ENCODE results near the gene TMX1. TPM values are rescaled to one million over a fixed set of nuclear protein-coding genes. Genes with fewer than 3 reads are reported as not detected.

TMX1 gene
- total and polyA plus RNA-seq, 10 of the 15 experiments (the other 5 are each of a cell fraction or from before 2014, with no cell fraction given), result 29.1 to 152 (median 52.0) TPM

DNA sequence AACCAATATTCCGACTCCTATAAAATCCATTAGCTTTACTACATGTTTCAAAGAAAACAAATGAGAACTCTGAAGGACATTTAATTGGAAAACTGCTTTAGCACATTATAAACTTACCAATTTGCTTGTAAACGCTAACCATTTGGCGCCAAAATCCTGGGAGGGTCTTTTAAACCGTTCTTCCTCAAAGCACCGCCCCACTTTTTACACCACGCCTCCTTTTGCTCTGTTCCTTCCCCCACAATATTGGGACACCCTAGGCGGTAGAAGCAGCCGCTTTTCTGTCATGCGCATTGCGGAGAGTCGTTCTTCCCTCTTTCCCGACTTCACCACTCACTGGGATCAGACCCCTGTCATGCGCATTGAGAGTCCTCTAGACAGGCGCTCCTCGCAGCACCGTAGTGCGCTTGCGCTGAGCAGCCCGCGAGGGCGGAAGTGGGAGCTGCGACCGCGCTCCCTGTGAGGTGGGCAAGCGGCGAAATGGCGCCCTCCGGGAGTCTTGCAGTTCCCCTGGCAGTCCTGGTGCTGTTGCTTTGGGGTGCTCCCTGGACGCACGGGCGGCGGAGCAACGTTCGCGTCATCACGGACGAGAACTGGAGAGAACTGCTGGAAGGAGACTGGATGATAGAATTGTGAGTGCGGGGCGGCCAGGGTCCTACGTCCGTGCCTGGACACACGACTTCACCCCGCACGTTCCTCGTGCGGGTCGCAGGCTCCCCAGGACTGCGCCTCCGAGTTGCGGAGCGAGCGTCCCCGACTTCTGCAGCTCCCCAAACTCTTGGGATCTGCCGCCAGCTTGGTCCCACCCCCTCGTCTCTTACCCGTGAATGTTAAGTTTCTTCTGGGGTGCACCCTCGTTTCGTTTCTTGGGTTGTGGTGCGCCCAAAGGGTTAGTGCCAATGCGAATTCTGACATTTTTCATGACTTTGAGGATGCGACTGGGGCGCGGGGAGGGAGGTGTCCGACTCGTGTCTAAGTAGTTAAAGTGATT, at the start of gene TMX1 (continued):
- TF ChIP-seq, protein P1, sequence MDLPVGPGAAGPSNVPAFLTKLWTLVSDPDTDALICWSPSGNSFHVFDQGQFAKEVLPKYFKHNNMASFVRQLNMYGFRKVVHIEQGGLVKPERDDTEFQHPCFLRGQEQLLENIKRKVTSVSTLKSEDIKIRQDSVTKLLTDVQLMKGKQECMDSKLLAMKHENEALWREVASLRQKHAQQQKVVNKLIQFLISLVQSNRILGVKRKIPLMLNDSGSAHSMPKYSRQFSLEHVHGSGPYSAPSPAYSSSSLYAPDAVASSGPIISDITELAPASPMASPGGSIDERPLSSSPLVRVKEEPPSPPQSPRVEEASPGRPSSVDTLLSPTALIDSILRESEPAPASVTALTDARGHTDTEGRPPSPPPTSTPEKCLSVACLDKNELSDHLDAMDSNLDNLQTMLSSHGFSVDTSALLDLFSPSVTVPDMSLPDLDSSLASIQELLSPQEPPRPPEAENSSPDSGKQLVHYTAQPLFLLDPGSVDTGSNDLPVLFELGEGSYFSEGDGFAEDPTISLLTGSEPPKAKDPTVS (IDR thresholded peaks at IDR 0.05; ENCODE audit: low read depth, low read length), result no peak
- 0 out of 2 replicates have a peak, but pooled peaks have one; percentile 43 for TF ChIP-seq HDGF (IDR thresholded peaks at IDR 0.05)
- TF ChIP-seq SMARCA5 (IDR thresholded peaks at IDR 0.05), result peak; percentile 58; the same call in 1 of the 2 replicates
- no peak for TF ChIP-seq ZBED1 (IDR thresholded peaks at IDR 0.05; ENCODE audit: borderline replicate concordance)
- no peak for TF ChIP-seq SUZ12 (IDR thresholded peaks at IDR 0.05; ENCODE audit: unreplicated experiment)
- no peak for TF ChIP-seq TCF3 (IDR thresholded peaks at IDR 0.05; ENCODE audit: borderline replicate concordance, insufficient read depth, low read depth, low read length)
- TF ChIP-seq, protein P2, sequence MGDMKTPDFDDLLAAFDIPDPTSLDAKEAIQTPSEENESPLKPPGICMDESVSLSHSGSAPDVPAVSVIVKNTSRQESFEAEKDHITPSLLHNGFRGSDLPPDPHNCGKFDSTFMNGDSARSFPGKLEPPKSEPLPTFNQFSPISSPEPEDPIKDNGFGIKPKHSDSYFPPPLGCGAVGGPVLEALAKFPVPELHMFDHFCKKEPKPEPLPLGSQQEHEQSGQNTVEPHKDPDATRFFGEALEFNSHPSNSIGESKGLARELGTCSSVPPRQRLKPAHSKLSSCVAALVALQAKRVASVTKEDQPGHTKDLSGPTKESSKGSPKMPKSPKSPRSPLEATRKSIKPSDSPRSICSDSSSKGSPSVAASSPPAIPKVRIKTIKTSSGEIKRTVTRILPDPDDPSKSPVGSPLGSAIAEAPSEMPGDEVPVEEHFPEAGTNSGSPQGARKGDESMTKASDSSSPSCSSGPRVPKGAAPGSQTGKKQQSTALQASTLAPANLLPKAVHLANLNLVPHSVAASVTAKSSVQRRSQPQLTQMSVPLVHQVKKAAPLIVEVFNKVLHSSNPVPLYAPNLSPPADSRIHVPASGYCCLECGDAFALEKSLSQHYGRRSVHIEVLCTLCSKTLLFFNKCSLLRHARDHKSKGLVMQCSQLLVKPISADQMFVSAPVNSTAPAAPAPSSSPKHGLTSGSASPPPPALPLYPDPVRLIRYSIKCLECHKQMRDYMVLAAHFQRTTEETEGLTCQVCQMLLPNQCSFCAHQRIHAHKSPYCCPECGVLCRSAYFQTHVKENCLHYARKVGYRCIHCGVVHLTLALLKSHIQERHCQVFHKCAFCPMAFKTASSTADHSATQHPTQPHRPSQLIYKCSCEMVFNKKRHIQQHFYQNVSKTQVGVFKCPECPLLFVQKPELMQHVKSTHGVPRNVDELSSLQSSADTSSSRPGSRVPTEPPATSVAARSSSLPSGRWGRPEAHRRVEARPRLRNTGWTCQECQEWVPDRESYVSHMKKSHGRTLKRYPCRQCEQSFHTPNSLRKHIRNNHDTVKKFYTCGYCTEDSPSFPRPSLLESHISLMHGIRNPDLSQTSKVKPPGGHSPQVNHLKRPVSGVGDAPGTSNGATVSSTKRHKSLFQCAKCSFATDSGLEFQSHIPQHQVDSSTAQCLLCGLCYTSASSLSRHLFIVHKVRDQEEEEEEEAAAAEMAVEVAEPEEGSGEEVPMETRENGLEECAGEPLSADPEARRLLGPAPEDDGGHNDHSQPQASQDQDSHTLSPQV (IDR thresholded peaks at IDR 0.05), result no peak
- no peak for TF ChIP-seq TBL1XR1 (IDR thresholded peaks at IDR 0.05; ENCODE audit: low read depth, low read length)
- TF ChIP-seq PRDM15 (CRISPR knock-in tag; IDR thresholded peaks at IDR 0.05), result no peak
- TF ChIP-seq ZNF687 (IDR thresholded peaks at IDR 0.05), result peak; percentile 23; the same call in 1 of the 2 replicates
- TF ChIP-seq ZNF207 (IDR thresholded peaks at IDR 0.05; ENCODE audit: borderline replicate concordance), result 0 out of 2 replicates have a peak, but pooled peaks have one; percentile 24
- TF ChIP-seq FOS (IDR thresholded peaks at IDR 0.05; ENCODE audit: borderline replicate concordance, extremely low read depth, insufficient read length), result no peak
